Kidney epithelial cell (primary cell): ENCODE data around the gene KCNE4. TPM values are rescaled to one million over a fixed set of nuclear protein-coding genes. Genes with fewer than 3 reads are reported as not detected.

ENCODE experiments used
- DNase-seq: peaks from one replicate; pipeline ENCODE4 v3.0.0-alpha.2; 2010; ENCODE audit warnings: low read depth
- H3K27me3 ChIP-seq: 2 replicates; pipeline ENCODE4 v1.6.0; 2011; ENCODE audit warnings: low read length; ENCODE audit not compliant: control insufficient read depth, insufficient read depth
- H3K36me3 ChIP-seq: 2 replicates; pipeline ENCODE4 v1.5.1; 2011; ENCODE audit warnings: low read length; ENCODE audit not compliant: control insufficient read depth, insufficient read depth
- H3K4me3 ChIP-seq: 2 replicates; pipeline ENCODE4 v1.5.1; 2011; ENCODE audit warnings: low read depth, mild to moderate bottlenecking, control low read depth, low read length
- CTCF ChIP-seq: IDR thresholded peaks from 2 replicates; pipeline ENCODE4 v1.5.1; 2011; ENCODE audit warnings: mild to moderate bottlenecking, moderate library complexity, low read length, control low read depth, inconsistent platforms; ENCODE audit not compliant: insufficient read depth, poor library complexity, severe bottlenecking
- total RNA-seq: library from RNA; depleted of rRNA; stranded (reverse); fragments of >200 nt; gene quantifications from 2 replicates; pipeline ENCODE4 v1.2.3, GENCODE V29; 2015

KCNE4 gene
- total RNA-seq: 0.07 and 0.25 TPM in 2 replicates

- no peak for DNase-seq
- TF ChIP-seq CTCF: no peak
- peak within 1 kb of the TSS; percentile 32 for H3K4me3 ChIP-seq
Measured at GRCh38 chr2:223051693-223052289, at the start of gene KCNE4. Gene KCNE4, plus strand, starts transcription at chr2:223052190. Its CDS starts 641 bp downstream, at chr2:223052831.

GRCh38 chr2:223003191-223003590, 48.8 kb upstream of the KCNE4 start:
- H3K27me3 ChIP-seq: no peaks in the 10 kb centered on the region
- TF ChIP-seq CTCF: no peak
- H3K4me3 ChIP-seq: no peak overlapping the region
- H3K36me3 ChIP-seq: no peaks in the 10 kb centered on the region
- no peak for DNase-seq

More at GRCh38 chr2:223051693-223052289, at the start of gene KCNE4:
- no peaks in the 10 kb centered on the region for H3K27me3 ChIP-seq
- no peaks in the 10 kb centered on the region for H3K36me3 ChIP-seq

- DNase-seq: no peak
- TF ChIP-seq CTCF: no peak
- H3K4me3 ChIP-seq: no peak overlapping the region
- H3K27me3 ChIP-seq: no peaks in the 10 kb centered on the region
- no peaks in the 10 kb centered on the region for H3K36me3 ChIP-seq
Measured at GRCh38 chr2:223005496-223005895, 46.5 kb upstream of the KCNE4 start.

- no peaks in the 10 kb centered on the region for H3K36me3 ChIP-seq
- TF ChIP-seq CTCF: no peak
- H3K27me3 ChIP-seq: no peaks in the 10 kb centered on the region
- DNase-seq: no peak
- no peak overlapping the region for H3K4me3 ChIP-seq
Measured at GRCh38 chr2:223007531-223007930, 44.5 kb upstream of the KCNE4 start.

- no peaks in the 10 kb centered on the region for H3K36me3 ChIP-seq
- H3K4me3 ChIP-seq: no peak overlapping the region
- DNase-seq: no peak
- no peaks in the 10 kb centered on the region for H3K27me3 ChIP-seq
- TF ChIP-seq CTCF: no peak
Measured at GRCh38 chr2:223008162-223008561, 43.8 kb upstream of the KCNE4 start.

- Histone ChIP-seq H3K27me3 (no peaks in the 10 kb centered on the region), H3K4me3 (no peak overlapping the region)
- no peak for TF ChIP-seq CTCF
Measured at GRCh38 chr2:223008956-223009355, 43.0 kb upstream of the KCNE4 start.

More at GRCh38 chr2:223008956-223009355, 43.0 kb upstream of the KCNE4 start:
- DNase-seq: no peak
- no peaks in the 10 kb centered on the region for H3K36me3 ChIP-seq
